GM19351 (cell line): ENCODE measurements around the gene PALD1.
"Not testable (repeated sequence)": the region's sequence is repeated elsewhere in the genome, so short reads cannot be mapped to it uniquely, and the experiment has no call there.

Experiments used
- ATAC-seq: cut with Tn5 transposase; IDR thresholded peaks from one replicate; pipeline ENCODE4 v1.9.1; 2021; ENCODE audit warnings: mild to moderate bottlenecking, moderate library complexity; ENCODE audit not compliant: unreplicated experiment

Gene PALD1

DNA sequence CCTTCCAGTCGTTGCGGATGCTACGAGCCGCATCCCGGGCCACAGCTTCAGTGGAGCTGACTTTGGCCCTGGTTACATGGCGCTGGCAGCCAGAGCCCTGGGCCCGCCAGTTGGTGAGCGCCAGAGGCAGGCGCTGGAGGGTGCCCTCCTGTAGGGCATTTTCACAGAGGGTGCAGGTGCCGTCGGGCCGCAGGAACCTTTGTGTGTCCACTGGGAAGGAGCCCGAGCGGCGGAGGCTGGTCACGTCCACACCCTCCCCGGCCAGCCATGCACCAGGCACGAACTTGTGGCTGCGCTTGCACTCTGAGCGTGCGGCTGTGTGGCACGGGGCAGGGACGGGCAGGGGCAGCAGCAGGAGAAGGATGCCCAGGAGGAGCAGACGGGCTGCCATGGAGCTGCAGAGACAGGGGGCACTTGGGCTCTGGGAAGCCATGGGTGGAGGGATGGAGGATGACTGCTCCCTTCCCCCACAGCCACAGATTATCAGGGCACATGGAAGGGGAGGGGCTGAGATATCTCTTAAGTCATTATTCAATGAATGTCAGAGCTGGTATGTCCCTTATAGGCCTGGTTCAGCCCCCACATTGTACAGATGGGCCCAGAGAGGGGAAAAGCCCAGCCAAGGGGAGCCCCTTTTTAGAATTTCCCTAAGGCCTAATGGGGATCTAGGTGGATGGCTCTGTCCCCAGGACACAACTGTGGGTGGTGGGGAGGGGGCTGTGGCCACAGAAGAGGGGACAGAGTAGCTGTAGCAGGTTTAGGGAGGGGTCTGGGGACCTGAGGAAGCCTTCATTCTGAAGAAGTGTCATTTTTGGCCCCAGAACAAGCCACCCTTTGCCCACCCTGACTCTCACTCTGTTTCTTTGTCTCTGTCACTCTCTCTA is 122.2 kb downstream of the PALD1 start:
- no peak for ATAC-seq

DNA sequence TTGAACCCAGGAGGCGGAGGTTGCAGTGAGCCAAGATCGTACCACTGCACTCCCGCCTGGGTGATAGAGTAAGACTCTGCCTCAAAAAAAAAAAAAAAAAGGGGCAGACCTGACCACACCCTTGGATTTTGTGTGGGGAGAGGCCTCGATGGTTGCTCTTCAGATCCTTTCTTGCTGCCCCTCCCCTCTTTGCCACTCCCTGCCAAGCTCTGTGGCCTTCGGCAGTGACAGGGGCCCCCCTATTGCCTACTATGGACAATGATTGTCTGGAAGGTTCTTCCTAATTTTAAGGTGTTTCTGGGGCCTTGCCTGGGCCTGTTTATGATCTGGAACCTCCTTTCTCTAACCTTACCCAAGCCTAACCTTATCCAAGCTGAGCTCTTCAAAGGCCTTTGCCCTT is 123.2 kb downstream of the PALD1 start:
- ATAC-seq: no peak

DNA sequence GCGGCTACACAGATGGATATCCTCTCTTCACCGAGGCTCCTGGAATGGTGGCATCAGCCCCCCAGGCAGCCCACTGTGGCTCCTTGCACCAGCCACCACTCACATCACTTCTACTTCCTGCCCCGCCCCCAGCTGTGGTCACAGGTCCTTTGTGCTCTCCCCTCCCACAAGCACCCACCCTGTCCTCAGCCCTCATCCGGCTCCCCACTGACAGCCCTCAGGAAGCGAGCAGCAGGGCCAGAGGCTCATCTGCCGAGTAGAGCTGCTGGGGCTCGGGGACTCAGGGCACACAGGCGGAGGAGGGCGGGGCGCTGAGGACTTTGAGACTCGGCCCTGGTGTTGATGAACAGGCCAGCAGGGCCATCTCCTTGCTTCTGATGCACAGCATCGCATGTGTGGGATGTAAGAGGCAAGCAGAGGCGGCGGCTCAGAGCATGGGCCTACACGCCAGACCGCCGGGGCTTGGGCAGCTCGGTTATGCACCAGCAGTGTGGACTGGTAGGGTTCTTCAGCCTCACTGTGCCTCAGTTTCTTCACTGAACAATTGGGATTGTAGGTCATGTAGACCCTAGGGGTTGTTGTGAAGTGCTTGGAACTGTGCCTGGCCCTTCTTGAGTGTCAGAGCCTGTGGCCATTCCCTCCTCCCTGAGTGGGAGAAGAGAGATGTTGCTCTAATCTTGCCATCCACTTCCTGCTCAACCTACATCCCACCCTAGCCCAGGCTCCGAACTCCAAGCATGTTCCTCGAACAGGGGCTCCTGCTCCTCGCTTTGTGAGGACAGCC is 124.3 kb downstream of the PALD1 start, which contains the start of gene PRF1:
Gene PRF1, minus strand, starts transcription at position 77 of the 784 bp plus-strand sequence. CDS start 1,839 bp downstream, outside the sequence.
- ATAC-seq: no peak

DNA sequence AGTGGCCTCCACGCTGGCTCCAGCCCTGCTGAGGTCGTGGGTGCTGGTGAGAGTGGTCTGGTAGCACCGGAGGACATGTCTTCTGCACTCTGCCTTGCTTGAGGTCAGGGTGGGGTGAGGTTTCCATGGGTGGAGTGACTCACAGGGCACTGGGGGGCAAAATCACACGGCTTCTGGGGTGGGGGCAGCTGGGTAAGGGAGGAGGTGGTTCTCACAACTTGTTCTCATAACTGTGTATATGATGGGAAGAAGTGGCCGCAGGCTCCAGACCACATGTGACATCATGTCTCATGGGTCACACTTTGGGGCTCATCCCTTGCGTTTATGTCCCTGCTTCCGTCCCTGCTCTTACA is 124.9 kb downstream of the PALD1 start:
- no peak for ATAC-seq

DNA sequence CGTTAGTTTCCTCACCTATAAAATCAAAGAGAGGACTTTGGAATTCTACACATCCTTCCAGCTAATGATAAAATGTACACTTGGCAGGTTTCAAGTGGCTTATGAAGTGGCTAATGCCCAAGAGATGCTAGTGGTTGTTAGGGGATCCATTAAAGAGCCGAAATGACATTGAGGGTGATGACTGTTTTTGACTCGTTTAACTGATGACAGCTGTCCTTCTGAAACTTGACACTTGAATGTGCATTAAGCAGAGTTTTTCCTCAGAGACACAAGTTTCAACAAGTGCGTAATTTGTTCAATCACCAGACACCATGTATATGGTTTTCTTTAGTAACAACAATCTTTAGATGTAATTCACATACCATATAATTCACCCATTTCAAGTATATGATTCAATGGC is 125.5 kb downstream of the PALD1 start:
- ATAC-seq: no peak

DNA sequence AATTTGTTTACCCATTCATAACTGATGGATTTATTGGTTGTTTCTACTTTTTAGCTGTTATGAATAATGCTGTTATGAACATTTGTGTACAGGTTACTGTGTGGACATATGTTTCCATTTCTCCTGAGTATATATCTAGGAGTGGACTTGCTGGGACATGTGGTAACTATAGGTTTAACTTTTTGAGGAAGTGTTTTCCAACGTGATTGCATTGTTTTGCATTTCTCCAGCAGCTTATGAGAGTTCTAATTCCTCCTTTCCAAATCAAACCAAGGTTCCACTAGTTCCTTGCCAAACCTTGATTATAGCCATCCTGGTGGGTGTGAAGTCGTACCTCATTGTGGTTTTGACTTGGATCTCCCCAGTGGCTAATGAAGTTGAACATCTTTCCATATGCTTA is 126.6 kb downstream of the PALD1 start:
- ATAC-seq: no peak

DNA sequence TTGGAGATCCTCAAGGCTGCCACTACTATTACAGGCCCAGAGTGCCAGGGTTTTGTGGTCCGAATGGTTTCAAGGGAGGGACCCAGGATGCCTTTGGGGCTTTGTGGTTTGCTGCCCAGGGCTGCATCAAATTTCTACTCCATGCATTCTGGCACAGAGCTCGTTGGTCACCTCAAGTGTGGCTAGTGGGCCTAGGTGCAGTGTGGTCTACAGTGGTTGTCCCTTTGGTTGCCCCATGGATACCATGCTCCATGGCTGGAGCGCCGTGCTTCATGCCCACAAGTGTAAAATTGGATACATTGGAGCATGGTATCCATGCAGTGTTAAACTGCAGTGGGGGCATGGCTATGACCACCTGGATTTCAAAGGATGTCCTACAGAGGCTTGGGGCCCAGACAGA is 129.4 kb downstream of the PALD1 start:
- no peak for ATAC-seq

DNA sequence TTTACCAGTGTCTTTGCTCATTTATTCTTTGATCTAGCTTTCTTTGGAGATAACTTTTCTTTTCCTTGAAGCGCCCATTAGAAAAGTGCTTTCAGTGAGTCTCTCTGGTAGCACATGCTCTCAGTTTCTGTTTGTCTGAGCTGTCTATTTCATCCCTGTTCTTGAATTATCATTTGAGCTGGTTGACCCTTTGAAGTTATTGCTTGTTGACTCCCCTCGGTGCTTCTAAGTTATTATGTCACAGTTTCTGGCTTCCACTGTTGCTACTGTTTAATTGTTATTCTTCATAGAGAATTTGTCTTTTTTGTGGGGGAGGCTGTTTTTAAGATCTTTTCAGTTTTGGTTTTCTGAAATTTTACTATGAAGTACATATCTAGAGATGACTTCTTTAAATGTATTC is 135.4 kb downstream of the PALD1 start:
- no peak for ATAC-seq

DNA sequence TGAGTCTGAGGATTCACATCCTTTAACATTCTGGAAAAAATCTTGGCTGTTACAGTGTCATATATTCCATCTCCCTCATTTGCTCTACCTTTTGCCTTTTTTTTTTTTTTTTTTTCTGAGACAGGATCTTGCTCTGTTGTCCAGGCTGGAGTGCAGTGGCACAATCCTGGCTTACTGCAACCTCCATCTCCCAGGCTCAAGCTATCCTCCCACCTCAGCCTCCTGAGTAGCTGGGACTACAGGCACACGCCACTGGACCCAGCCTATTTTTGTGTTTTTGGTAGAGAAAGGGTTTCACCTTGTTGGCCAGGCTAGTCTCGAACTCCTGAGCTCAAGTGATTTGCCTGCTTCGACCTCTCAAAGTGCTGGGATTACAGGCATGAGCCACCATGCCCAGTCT is 135.8 kb downstream of the PALD1 start:
- not testable (repeated sequence) for ATAC-seq

DNA sequence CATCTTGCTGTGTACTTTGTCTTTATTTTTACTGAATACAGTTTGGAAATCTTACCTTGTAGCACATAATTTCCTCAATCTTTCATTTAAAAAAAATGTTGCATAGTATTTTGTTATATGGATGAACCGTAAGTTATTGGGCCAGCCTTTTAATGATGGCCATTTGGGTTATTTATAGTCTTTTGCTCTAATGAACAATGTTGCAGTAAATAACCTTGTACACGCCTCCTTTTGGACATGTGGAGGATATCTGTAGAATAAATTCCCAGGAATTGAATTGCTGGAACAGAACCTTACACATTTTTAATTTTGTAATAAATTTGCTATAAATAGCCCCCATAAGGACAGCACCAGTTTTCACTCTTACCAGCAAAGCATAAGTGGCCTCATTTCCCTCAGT is 136.6 kb downstream of the PALD1 start:
- ATAC-seq: no peak

DNA sequence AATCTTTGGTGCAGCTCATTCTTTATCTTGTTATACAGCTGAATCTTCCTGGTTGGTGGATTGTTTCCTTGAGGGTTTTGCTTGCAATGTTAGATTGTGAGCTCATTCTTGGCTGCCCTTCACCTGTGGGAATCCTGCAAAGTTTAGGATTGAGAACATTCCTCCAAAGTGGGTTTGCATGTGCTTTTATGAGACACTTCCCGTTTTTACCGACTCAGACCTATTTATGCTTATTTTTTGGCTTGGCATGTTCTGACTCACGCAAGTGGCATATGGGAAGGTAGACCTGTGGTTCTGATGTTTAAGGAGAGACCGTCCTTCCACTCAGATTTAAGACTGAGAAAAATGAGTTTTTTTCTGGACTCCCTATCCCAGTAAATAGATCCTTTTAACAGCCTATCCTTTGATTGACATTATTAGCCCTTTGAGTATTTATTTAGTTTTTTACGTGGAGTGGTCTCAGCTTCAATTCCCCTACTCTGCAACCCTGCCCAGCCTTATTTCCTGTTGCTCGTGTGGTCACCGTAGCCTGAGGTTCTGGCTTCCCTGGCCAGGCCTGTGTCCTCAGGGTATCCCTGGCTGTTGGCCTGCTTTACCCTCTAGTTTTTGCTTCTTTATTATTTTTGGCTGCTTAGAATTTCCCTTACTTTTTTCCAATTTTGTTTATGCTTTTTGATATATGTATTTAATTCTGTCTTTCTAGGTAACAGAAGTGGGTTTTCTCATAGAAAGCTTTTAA is 137.4 kb downstream of the PALD1 start:
- no peak for ATAC-seq

DNA sequence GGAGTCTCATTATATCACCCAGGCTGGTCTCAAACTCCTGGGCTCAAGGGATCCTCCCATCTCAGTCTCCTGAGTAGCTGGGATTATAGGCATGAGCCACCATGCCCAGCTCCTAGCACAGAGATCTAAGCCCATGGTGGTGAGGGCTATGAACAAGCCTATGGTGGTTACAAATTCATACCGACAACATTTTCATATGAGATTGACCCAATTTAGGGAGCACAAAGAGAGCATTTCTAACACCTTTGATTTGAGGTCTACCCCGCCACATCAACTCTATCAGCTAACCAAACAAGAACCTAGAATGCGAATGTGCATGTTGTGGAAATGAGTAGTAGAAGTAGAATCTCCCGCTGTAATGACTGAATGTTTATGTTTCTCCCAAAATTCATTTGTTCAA is 138.2 kb downstream of the PALD1 start:
- ATAC-seq: no peak
